Hepatocyte (in vitro differentiated cells): ENCODE results near the gene NDUFA5.

Source experiments
- EZH2 ChIP-seq: fragments of 200-600 bp; sonication (generic); IDR thresholded peaks from 2 replicates; pipeline ENCODE4 v1.6.1; 2016; ENCODE audit warnings: antibody characterized with exemption, mild to moderate bottlenecking, borderline replicate concordance
- EZH2phosphoT487 ChIP-seq: fragments of 200-600 bp; sonication (generic); IDR thresholded peaks from one replicate; pipeline ENCODE4 v1.6.1; 2018; ENCODE audit warnings: antibody characterized with exemption, mild to moderate bottlenecking, low read depth, moderate library complexity; ENCODE audit not compliant: unreplicated experiment, severe bottlenecking
- TF ChIP-seq, protein P1 (sequence below): fragments of 200-600 bp; sonication (generic); IDR thresholded peaks from 2 replicates; pipeline ENCODE4 v1.5.1; 2016; ENCODE audit warnings: antibody characterized with exemption, mild to moderate bottlenecking; ENCODE audit not compliant: poor library complexity

DNA sequence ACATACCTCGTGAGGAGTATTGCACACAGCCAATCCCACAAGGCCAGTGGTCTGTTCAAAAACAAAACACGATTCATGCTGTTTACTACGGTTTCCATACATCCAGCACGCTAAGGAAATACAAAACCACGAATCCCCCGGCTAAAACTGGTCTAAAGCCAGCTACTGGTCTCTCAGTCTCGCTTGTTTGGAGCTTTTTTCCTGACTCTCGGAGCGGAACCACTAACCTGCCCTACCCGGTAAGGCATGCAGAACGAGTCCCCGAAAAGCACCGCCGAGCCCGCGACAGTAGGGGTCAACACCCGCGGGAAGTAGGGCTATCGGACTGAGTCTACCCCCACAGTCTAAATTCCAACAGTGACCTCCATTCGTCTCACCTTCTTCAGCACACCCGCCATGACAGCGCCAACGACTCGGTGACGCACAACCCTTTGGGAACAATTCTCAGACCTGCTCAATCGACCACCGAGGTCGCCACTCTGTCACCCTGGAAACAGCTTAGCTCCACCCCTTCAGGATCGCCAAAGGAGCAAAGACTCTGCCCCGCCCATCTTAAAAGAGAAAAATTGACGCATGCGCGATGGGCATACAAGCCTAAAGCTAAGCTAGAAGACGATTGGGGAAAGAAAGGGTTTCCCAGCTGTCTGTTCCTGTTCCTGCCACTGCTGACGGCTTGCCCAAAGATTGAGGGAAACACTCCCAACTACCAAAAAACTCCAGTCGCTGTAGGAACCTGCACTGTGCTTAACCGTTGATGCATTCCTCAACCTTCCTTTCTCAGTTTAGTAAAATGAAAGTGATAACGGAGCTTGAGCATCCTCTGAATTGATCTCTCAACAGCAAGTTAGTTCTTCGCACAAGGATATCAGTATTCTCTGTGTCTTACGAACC lies at the start of gene NDUFA5:
- TF ChIP-seq, protein P1, sequence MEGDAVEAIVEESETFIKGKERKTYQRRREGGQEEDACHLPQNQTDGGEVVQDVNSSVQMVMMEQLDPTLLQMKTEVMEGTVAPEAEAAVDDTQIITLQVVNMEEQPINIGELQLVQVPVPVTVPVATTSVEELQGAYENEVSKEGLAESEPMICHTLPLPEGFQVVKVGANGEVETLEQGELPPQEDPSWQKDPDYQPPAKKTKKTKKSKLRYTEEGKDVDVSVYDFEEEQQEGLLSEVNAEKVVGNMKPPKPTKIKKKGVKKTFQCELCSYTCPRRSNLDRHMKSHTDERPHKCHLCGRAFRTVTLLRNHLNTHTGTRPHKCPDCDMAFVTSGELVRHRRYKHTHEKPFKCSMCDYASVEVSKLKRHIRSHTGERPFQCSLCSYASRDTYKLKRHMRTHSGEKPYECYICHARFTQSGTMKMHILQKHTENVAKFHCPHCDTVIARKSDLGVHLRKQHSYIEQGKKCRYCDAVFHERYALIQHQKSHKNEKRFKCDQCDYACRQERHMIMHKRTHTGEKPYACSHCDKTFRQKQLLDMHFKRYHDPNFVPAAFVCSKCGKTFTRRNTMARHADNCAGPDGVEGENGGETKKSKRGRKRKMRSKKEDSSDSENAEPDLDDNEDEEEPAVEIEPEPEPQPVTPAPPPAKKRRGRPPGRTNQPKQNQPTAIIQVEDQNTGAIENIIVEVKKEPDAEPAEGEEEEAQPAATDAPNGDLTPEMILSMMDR, result no peak
- TF ChIP-seq EZH2 (no peak), EZH2phosphoT487 (no peak)
